ENCODE data around the gene HOXB2.

HOXB2 gene

GRCh38 chr17:48545022-48545375 is at the start of gene HOXB2:
HOXB2 (minus strand) TSS chr17:48545109; CDS start chr17:48544911, 198 bp downstream.
- no peak for DNase-seq

DNA sequence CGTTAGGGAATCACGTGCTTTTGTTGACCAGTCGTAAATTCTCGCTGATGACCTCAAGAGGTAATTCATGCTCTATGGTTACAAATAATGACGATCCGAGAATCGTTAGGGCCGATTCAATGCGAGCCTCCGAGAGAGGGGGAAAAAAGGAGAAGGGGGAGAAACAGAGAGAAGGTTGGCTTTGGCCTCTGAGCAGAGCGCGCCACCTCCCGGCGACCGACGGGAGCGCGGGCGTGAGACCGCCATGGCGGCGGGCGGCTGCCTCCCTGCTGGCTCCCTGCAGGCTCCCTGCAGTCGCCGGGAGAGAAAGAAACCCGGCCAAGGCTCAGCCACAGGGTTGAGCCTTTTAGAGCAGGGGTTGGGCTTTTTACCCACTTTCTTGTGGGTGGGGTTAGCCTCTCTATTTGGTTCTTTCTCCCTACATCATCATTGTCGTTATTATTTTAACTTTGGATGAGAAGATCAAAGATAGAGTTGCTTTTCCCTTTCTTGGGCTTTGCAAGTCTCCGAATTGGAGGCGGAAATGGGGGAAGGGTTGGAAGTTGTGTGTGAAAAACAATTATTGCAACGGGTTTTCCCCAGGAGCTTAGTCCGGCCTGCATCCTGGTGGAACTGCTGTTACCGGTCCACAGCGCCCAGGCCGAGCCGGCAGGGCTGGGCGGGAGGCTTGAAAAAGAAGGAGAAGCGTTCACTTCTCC is 49.1 kb upstream of the HOXB2 start:
- DNase-seq: peak; percentile 85

DNA sequence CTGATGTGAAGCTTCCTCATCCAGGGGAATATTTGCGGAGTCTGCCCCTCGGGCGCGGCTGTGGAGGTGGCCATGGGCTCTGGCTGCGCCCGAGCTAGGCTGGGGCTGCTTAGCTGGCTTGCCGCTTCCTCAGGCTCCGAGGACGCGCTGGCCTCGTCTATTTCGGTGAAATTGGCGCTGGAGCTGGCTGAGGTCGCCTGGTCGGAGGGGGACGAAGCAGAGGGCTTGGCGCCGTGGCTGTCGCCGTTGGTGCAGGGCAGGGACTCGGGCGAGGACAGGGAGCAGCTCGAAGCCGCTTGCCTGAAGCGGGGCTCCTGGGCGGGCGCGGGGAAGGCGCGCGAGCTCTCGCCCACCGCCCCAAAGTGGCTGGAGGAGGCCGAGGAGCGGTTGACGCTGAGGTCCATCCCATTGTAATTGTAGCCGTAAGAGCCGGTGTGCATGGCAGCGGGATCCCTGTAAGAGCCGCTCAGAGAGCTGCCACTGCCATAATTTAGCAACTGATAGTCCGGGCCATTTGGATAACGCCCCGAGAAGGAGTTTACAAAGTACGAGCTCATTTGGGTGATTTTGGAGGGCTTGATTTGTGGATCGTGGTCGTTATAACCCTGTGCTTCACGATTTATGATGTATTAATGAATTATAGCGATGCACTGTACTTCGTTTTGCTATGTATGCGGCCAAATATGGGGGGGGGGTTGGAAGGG is 48.4 kb upstream of the HOXB2 start, which contains the start of gene HOXB5:
Gene HOXB5, minus strand, starts transcription at position 654 of the 704 bp plus-strand sequence. Its CDS starts 97 bp downstream, at position 557.
- DNase-seq: peak; percentile 52

GRCh38 chr17:48592577-48592976 is 47.7 kb upstream of the HOXB2 start:
- peak; percentile 46 for DNase-seq

DNA sequence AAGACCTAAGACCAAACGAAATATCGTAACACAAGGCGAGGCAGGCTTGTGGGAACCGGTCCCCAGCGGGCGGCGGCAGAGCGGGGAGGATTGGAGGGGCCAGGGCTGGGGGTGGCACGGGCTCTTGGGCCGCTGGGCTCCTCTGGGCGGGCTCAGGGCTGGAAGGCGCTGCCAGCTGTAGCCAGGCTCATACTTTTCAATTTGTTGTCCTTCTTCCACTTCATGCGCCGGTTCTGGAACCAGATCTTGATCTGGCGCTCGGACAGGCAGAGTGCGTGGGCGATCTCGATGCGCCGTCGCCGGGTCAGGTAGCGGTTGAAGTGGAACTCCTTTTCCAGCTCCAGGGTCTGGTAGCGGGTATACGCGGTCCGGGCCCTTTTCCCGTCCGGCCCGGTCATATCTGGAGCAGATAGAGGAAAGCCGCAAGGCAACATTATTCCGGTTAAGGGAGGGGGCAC is 47.2 kb upstream of the HOXB2 start:
- no peak for DNase-seq

- DNase-seq: no peak
These were observed 46.5 kb upstream of the HOXB2 start for GRCh38 chr17:48591255-48592056.

GRCh38 chr17:48590607-48591161 is 45.8 kb upstream of the HOXB2 start:
- no peak for DNase-seq

GRCh38 chr17:48589831-48590606 is 45.1 kb upstream of the HOXB2 start, which contains the start of gene HOXB3:
HOXB3 (minus strand) TSS chr17:48590241; CDS start chr17:48552474, 37,767 bp downstream.
- no peak for DNase-seq

- no peak for DNase-seq
These were observed 44.3 kb upstream of the HOXB2 start for GRCh38 chr17:48589060-48589830.

- DNase-seq: no peak
These were observed 43.6 kb upstream of the HOXB2 start for GRCh38 chr17:48588528-48588927.

GRCh38 chr17:48588074-48588415 is 43.1 kb upstream of the HOXB2 start:
- DNase-seq: no peak

DNA sequence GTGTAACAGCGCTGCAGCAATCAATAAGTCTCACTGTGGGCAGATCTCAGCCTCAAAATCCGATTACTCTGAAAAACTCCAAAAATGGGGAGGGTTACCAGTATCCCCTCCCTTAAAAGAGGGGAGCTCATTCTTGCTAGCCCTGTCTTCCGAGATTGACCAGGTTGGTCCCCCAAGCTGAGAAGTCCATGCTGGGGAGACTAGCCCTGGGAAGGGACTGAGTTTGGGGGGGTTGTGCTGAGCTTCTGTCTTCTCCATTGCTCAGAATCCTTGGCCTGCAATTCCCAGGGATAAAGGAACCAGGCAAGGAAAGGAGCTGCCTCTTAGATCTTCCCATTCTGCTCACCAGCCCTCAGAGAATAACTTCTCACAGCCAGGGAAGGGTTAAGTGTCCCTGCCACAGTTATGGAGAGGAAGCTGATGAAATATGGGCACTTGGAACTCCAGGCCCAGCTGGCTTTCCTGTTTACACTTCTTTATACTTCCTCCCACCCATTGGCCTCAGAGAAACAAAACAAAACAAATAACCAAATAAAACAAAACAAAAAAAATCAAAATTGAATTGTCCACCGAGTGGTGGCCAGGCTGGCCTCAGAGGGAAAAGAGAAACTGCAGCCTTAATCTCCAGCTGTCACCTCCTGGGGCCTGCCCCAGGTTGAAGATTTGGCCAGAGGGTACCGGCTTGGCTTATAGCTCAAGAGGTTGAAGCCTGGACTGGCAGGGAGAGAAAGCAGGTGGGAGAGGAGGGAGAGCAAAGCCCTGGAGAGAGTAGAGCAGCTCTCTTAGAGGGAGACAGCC is 42.6 kb upstream of the HOXB2 start:
- peak; percentile 48 for DNase-seq

DNA sequence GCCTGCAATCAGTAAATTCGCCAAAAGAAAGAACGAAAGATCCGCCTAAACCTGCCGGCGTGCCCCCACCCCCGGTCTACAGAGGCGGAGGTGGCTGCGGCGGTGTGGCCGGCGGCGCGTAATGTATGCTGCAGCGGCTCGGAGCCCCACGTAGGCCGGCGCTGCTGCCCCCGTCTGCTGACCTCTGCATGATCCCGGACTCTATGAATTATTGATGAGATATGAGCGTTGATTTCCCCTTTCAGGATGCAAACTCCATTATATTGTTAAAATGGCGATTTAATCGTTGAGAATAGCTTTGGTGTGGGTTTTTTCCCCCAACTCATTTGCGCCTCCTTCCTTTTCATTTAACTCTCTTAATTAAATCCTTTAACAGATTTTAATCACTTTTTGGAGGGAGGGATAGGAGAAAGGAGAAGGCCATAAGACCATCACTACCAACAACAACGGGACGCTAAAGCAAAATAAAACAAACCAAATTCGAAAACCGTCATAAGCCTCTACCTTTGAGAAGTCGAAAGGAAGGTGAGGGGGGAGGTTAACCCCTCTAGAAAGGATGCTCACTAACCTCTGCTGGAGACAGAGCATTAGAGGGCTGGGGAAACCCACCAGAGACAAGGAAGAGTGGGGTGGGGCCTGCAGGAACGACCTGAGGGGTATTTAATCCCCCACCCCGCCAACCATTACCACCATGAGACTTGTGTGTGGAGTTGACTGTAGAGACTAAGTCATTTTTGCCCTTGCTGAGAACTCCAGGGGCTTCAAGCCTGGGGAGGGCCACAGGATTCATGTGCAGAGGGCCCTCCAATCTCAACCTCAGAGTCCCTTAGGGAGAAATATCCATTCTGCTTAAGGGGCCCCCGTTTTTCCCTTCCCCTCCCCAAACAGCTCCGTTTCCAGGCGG is 41.7 kb upstream of the HOXB2 start:
- DNase-seq: peak; percentile 68

DNA sequence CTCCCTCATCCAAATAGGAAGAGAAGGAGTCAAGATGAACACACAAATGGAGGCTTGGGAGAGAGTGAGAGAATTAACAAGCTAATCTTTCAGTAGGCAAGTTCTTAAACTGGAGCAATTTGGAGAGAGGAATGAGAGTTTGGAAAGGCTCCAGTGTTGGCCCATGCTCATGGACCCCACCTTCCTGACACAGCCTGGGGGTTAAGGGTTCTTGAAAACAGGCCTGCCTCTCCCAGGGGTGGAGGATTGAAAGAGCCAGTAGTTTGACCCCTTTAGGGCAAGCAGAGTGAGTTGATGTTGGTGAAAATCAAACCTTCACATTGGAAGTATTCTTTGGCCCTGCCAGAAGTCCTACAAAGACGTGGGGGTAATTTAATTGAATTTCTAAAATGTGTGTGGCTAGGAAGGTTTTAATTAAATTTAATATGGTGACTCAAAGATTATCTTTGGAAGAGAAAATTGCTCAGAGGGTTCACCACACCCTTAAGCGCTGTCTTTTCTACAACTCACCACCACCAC is 39.4 kb upstream of the HOXB2 start:
- DNase-seq: no peak

GRCh38 chr17:48583708-48584222 is 38.9 kb upstream of the HOXB2 start:
- DNase-seq: no peak

DNA sequence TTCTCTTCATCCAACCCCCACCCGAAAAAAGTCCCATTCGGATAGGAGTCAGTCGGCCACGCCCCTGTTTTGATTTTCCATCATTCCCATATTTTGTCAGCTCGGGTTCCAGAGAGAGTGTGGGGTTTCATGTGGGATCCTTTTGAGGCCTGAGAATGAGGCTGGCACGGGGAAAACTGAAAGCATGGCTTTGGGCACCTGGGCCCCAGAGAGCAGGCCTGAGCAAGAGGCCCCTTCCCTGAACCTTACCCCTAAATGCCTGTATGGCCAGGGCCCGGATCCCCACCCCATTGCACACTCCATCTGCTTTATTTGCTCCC is 37.8 kb upstream of the HOXB2 start:
- no peak for DNase-seq

DNA sequence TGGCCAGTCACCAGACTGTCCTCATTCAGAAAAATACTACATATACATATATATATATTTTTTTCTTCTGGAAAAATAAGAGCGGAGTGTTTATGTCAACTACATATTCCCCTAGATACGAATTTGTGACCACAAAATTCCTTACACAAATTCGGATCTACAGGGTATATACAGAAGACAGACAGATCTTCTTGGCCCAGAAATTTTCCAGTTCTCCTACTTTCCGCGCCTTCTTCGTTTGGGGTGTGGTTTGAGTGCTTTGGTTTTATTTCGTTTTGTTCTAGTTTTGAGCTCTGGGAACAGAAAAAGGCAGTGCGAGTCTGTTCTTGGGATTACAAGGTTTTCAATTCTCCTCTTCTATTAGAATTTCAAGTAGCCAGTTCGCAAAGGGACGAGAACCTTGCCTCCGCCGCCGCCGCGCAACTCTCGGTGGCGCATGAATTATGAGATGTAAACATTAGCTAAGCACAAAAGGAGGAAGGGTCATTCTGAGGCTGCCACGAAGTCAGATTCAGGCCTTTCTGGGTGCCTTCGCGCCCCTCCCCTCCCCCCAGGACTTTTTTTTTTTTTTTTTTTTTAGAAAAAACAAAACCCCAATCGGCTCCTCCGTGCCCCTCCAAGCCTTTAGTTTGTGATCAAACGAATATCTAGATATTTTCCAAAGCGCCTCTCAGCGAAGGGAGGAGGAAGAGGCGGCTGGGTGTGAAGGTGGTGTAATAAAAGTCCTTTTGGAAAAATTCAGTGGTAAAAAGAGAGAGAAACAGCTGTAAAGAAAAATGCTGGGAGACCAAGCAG is 35.0 kb upstream of the HOXB2 start:
- DNase-seq: peak; percentile 22

DNA sequence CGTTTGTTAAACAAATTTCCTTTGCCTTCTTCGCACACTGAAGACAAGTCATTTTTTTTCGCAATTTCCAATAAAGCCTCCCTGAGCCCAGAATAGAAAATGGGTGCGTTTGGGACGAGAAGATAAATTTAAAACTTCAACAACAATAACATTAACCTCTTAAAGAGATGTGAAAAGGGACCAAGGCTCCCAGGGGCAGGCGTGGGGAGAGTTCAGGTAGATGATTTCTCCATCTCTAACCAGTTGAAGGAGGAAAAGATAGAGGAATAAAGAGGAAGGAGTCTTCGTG is 34.5 kb upstream of the HOXB2 start:
- peak; percentile 24 for DNase-seq

Measured in DMS79 treated with DMSO at 0.1 percent for 48 hours (cell line).